ENCODE data around the gene BAHCC1.

DNA sequence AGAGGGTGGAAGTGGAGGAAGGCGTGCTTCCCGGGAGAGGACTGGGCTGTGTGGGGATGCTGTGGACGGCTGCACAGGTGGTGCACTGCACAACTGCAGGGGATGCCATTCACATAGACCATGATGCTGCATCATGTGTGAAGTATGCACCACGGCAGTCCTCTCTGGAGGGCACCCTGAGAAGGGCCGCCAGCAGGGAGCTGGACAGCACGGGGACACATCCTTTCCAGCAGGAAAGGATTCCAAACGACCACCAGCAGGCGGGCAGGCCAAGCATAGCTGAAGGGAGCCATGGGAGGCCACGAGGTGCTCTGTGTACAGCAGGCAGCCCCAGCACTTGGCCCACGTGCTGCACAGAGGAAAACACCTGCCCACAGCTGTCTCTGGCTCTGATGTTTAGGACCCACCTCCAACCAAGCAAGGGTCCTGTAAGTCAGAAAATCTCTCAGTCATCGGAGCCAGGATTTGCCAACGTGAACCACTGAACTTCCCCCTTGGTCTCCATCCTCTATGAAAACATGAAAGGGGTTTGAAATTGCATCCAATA is 107.3 kb downstream of the BAHCC1 start:
- TF ChIP-seq CEBPB (IDR thresholded peaks at IDR 0.05; ENCODE audit: borderline replicate concordance in 1 of 2, low read depth in 2 of 2, low read length in 2 of 2), result no peak
- no peak for TF ChIP-seq EZH2 (IDR thresholded peaks at IDR 0.05; ENCODE audit: borderline replicate concordance, control insufficient read depth, low read depth, low read length)
- no peak for TF ChIP-seq BMI1 (IDR thresholded peaks at IDR 0.05; ENCODE audit: borderline replicate concordance)
- TF ChIP-seq NR2F1 (conservative IDR thresholded peaks at IDR 0.05), result no peak
